H1 (cell line): Measurements from ENCODE around the gene ATP2A3. TPM values are rescaled to one million over a fixed set of nuclear protein-coding genes. Genes with fewer than 3 reads are reported as not detected.
A peak's percentile ranks its signal among the peaks of the same experiment; 100 is the strongest.

Experiments
- BACH1 ChIP-seq: IDR thresholded peaks from 2 replicates; pipeline ENCODE4 v1.6.1; 2012; ENCODE audit warnings: low read length, improper control_type of control experiment
- CEBPB ChIP-seq: IDR thresholded peaks from 2 replicates; pipeline ENCODE4 v1.6.1; 2012; ENCODE audit warnings: low read depth, low read length
- CHD1 ChIP-seq: IDR thresholded peaks from 2 replicates; pipeline ENCODE4 v1.6.1; 2012; ENCODE audit warnings: low read depth, low read length, improper control_type of control experiment
- CHD2 ChIP-seq: IDR thresholded peaks from 2 replicates; pipeline ENCODE4 v1.6.1; 2012; ENCODE audit warnings: low read length, improper control_type of control experiment
- E2F6 ChIP-seq: IDR thresholded peaks from 2 replicates; pipeline ENCODE4 v1.6.1; 2012; ENCODE audit warnings: inconsistent platforms
- EP300 ChIP-seq, 2 experiments: IDR thresholded peaks; 1 replicate in 1 of 2; 2 replicates in 1 of 2; pipeline ENCODE4 v1.6.1; 2011 to 2012; ENCODE audit warnings: low read depth in 2 of 2, low read length in 2 of 2, mild to moderate bottlenecking in 2 of 2, borderline replicate concordance in 1 of 2, inconsistent platforms in 1 of 2, moderate library complexity in 1 of 2
- HDAC2 ChIP-seq, 2 experiments: fragments of 300-600 bp in 1 of 2; sonication (generic) in 1 of 2; IDR thresholded peaks; 2 replicates each; pipeline ENCODE4 v1.6.1; 2011 to 2012; ENCODE audit warnings: low read depth in 2 of 2, low read length in 2 of 2, mild to moderate bottlenecking in 2 of 2, moderate library complexity in 2 of 2, borderline replicate concordance in 1 of 2, inconsistent platforms in 1 of 2
- KDM4A ChIP-seq: IDR thresholded peaks from one replicate; pipeline ENCODE4 v1.7.1; 2012; ENCODE audit warnings: low read depth, mild to moderate bottlenecking, moderate library complexity, low read length, inconsistent platforms; ENCODE audit not compliant: severe bottlenecking
- MAFK ChIP-seq: IDR thresholded peaks from 2 replicates; pipeline ENCODE4 v1.6.1; 2012; ENCODE audit warnings: low read depth, mild to moderate bottlenecking, improper control_type of control experiment, low read length
- MAX ChIP-seq: IDR thresholded peaks from 2 replicates; pipeline ENCODE4 v1.6.1; 2012; ENCODE audit warnings: inconsistent platforms
- NANOG ChIP-seq: IDR thresholded peaks from 2 replicates; pipeline ENCODE4 v1.6.1; 2011; ENCODE audit warnings: low read length, low read depth, mild to moderate bottlenecking, inconsistent platforms; ENCODE audit not compliant: insufficient read depth, poor library complexity, severe bottlenecking
- PHF8 ChIP-seq: fragments of 200-600 bp; sonication (generic); conservative IDR thresholded peaks from 2 replicates; pipeline ENCODE4 v1.7.1; 2012; ENCODE audit warnings: low read depth, mild to moderate bottlenecking, inconsistent platforms, low read length, moderate library complexity
- SP1 ChIP-seq: IDR thresholded peaks from 2 replicates; pipeline ENCODE4 v1.6.1; 2011; ENCODE audit warnings: low read depth, low read length
- TAF1 ChIP-seq: IDR thresholded peaks from 2 replicates; pipeline ENCODE4 v1.6.1; 2011; ENCODE audit warnings: mild to moderate bottlenecking, low read depth, low read length
- polyA plus RNA-seq, 7 experiments: library from polyadenylated mRNA; depleted of rRNA in 3 of 7; stranded (reverse) in 5 of 7; unstranded in 2 of 7; fragments of >200 nt in 5 of 7; fragments of 200-250 nt in 2 of 7; gene quantifications; 1 replicate in 5 of 7; 2 replicates in 1 of 7; 4 replicates in 1 of 7; pipeline versions ENCODE4 v1.2.1 to v1.2.3, GENCODE V29; 2011 to 2013; ENCODE audit warnings: missing spikeins in 2 of 7, mixed read lengths in 2 of 7
- total RNA-seq: library from RNA; stranded (reverse); fragmentation: NEBNext Ultra II Directional; extraction: Animal tissue kit (Norgen Biotek cat#: 25700); gene quantifications from 2 replicates; pipeline ENCODE4 v1.2.1, GENCODE V29; 2021

Gene ATP2A3
- total and polyA plus RNA-seq, 2 of the 8 experiments (the other 6 are each of a cell fraction or from before 2014, with no cell fraction given) = 18.4 to 32.5 TPM

GRCh38 chr17:3964203-3965117, at the start of gene ATP2A3 (continued):
- TF ChIP-seq EP300 (IDR thresholded peaks at IDR 0.05; ENCODE audit: borderline replicate concordance in 1 of 2, low read depth in 2 of 2, low read length in 2 of 2) = peak in 1 of 2 experiments; percentile 24; a peak in 1 of 3 replicates
- no peak for TF ChIP-seq CHD2
- no peak for TF ChIP-seq TAF1
- 0 out of 2 replicates have a peak, but pooled peaks have one; percentile 4 for TF ChIP-seq E2F6
- TF ChIP-seq SP1 = no peak
- no peak for TF ChIP-seq CHD1
- no peak; the same call in 1 of the 2 replicates for TF ChIP-seq PHF8
- TF ChIP-seq CEBPB = no peak
- no peak for TF ChIP-seq BACH1
- no peak for TF ChIP-seq NANOG
- 0 out of 4 replicates have a peak, but pooled peaks of 1 of the 2 experiments have one; percentile 28 for TF ChIP-seq HDAC2 (IDR thresholded peaks at IDR 0.05; ENCODE audit: borderline replicate concordance in 1 of 2, low read depth in 2 of 2, low read length in 2 of 2)
- TF ChIP-seq MAX = peak; percentile 12; the same call in 1 of the 2 replicates
- TF ChIP-seq KDM4A = peak; percentile 62
- TF ChIP-seq MAFK = no peak
